ENCODE measurements around the gene DGCR6. TPM values are rescaled to one million over a fixed set of nuclear protein-coding genes. Genes with fewer than 3 reads are reported as not detected.
"Not testable (repeated sequence)": the region's sequence is repeated elsewhere in the genome, so short reads cannot be mapped to it uniquely, and the experiment has no call there.

The DGCR6 gene
- total RNA-seq, 1 donor from 2014 or later, result 3.1 TPM

GRCh38 chr22:18933914-18934313 lies 27.8 kb downstream of the DGCR6 start:
- intact Hi-C loops (cut with DNase I), result no loop called here
- no peak for TF ChIP-seq CTCF (IDR thresholded peaks at IDR 0.05)
- ATAC-seq (peak; percentile 7), DNase-seq (no peak)
- Histone ChIP-seq H3K27ac (no peak overlapping the region), H3K4me3 (no peak overlapping the region), H3K4me1 (no peaks in the 10 kb centered on the region), H3K9me3 (no peaks in the 10 kb centered on the region), H3K27me3 (no peaks in the 10 kb centered on the region), H3K36me3 (no peaks in the 10 kb centered on the region)

GRCh38 chr22:18934688-18935087 lies 28.6 kb downstream of the DGCR6 start:
- H3K27me3 ChIP-seq; intact Hi-C loops (cut with DNase I); H3K9me3 ChIP-seq; DNase-seq; H3K4me1 ChIP-seq; H3K4me3 ChIP-seq; H3K27ac ChIP-seq; H3K36me3 ChIP-seq: not testable (repeated sequence)
- peak; percentile 65 for ATAC-seq

GRCh38 chr22:18935889-18936529 lies 29.9 kb downstream of the DGCR6 start, which contains the start of gene PRODH:
Gene PRODH, minus strand, starts transcription at chr22:18936293. Its CDS starts 6 bp downstream, at chr22:18936287.
- no peaks in the 10 kb centered on the region for H3K27me3 ChIP-seq
- intact Hi-C loops (cut with DNase I), result no loop called here
- no peak for DNase-seq
- no peaks in the 10 kb centered on the region for H3K36me3 ChIP-seq
- H3K4me3 ChIP-seq, result no peak within 1 kb of the TSS
- ATAC-seq, result peak; percentile 88
- H3K4me1 ChIP-seq, result no peaks in the 10 kb centered on the region
- H3K27ac ChIP-seq, result no peak within 1 kb of the TSS
- H3K9me3 ChIP-seq, result no peaks in the 10 kb centered on the region
- TF ChIP-seq CTCF (IDR thresholded peaks at IDR 0.05), result no peak

- H3K4me3 ChIP-seq; H3K4me1 ChIP-seq; H3K27ac ChIP-seq; ATAC-seq; H3K9me3 ChIP-seq; H3K27me3 ChIP-seq; DNase-seq; H3K36me3 ChIP-seq; intact Hi-C loops (cut with DNase I): not testable (repeated sequence)
These were observed 32.6 kb downstream of the DGCR6 start for GRCh38 chr22:18938691-18939090.

- H3K36me3 ChIP-seq; H3K4me1 ChIP-seq; DNase-seq; intact Hi-C loops (cut with DNase I); H3K4me3 ChIP-seq; H3K27ac ChIP-seq; ATAC-seq; H3K9me3 ChIP-seq; H3K27me3 ChIP-seq: not testable (repeated sequence)
These were observed 41.0 kb downstream of the DGCR6 start for GRCh38 chr22:18947105-18947504.

- Histone ChIP-seq H3K9me3 (no peaks in the 10 kb centered on the region), H3K4me3 (no peak overlapping the region), H3K4me1 (no peaks in the 10 kb centered on the region), H3K27me3 (no peaks in the 10 kb centered on the region), H3K27ac (no peak overlapping the region), H3K36me3 (no peaks in the 10 kb centered on the region)
- DNase-seq (peak; percentile 52), ATAC-seq (peak; percentile 28)
- TF ChIP-seq CTCF (IDR thresholded peaks at IDR 0.05), result no peak
- intact Hi-C loops (cut with DNase I), result no loop called here
These were observed 41.8 kb downstream of the DGCR6 start for GRCh38 chr22:18947905-18948304.

GRCh38 chr22:18950141-18950540 lies 44.0 kb downstream of the DGCR6 start:
- no peak overlapping the region for H3K27ac ChIP-seq
- H3K36me3 ChIP-seq, result no peaks in the 10 kb centered on the region
- peak; percentile 48 for DNase-seq
- H3K4me3 ChIP-seq, result no peak overlapping the region
- TF ChIP-seq CTCF (IDR thresholded peaks at IDR 0.05), result no peak
- H3K27me3 ChIP-seq, result no peaks in the 10 kb centered on the region
- H3K9me3 ChIP-seq, result no peaks in the 10 kb centered on the region
- no peak for ATAC-seq
- no peaks in the 10 kb centered on the region for H3K4me1 ChIP-seq
- intact Hi-C loops (cut with DNase I), result no loop called here
